PC-9 (cell line): Measurements from ENCODE around the gene STAMBP. TPM values are rescaled to one million over a fixed set of nuclear protein-coding genes. Genes with fewer than 3 reads are reported as not detected.

Experiments used
- BruUV-seq: library from RNA; stranded (reverse); fragments of 400-500 nt; replicated peaks from 2 replicates; lab custom pipeline; 2021; lab: Mats Ljungman, UMichigan
- CTCF ChIA-PET: fragments of 300-600 bp; sonication (Branson Sonifier 250); formaldehyde crosslinking; loops from one replicate; lab custom pipeline; 2022; ENCODE audit warnings: antibody characterized with exemption; lab: Charles Lee
- POLR2A ChIA-PET: fragments of 300-600 bp; sonication (Branson Sonifier 250); formaldehyde crosslinking; loops from one replicate; lab custom pipeline; 2022; ENCODE audit warnings: antibody characterized with exemption; ENCODE audit not compliant: unreplicated experiment; lab: Charles Lee
- DNase-seq, 2 experiments: peaks; one replicate each; pipeline versions ENCODE4 v3.0.0 to v3.0.0-alpha.2; 2015 to 2022; ENCODE audit warnings: mixed read lengths in 1 of 2
- H2AFZ ChIP-seq: fragments of 200-600 bp; sonication (generic); 2 replicates; pipeline ENCODE4 v1.8.1; 2017; ENCODE audit warnings: antibody characterized with exemption
- H3F3A ChIP-seq: fragments of 200-600 bp; sonication (generic); 2 replicates; pipeline ENCODE4 v1.8.1; 2017; ENCODE audit warnings: antibody characterized with exemption, mild to moderate bottlenecking, low read depth; ENCODE audit not compliant: insufficient read depth
- H3K27ac ChIP-seq: fragments of 200-600 bp; sonication (generic); 2 replicates; pipeline ENCODE4 v1.6.1; 2016; ENCODE audit warnings: mixed run types
- H3K27me3 ChIP-seq: fragments of 200-600 bp; sonication (generic); 2 replicates; pipeline ENCODE4 v1.6.1; 2016; ENCODE audit warnings: low read depth, mixed run types; ENCODE audit not compliant: insufficient read depth
- H3K36me3 ChIP-seq: fragments of 200-600 bp; sonication (generic); 2 replicates; pipeline ENCODE4 v1.6.1; 2016; ENCODE audit warnings: low read depth, mixed run types
- H3K4me1 ChIP-seq: fragments of 200-600 bp; sonication (generic); replicated peaks from 2 replicates; pipeline ENCODE4 v1.6.1; 2016; ENCODE audit warnings: mixed run types; ENCODE audit not compliant: insufficient read depth
- H3K4me2 ChIP-seq: fragments of 200-600 bp; sonication (generic); 2 replicates; pipeline ENCODE4 v1.6.1; 2017; ENCODE audit warnings: mixed run types
- H3K4me3 ChIP-seq: fragments of 200-600 bp; sonication (generic); 2 replicates; pipeline ENCODE4 v1.6.1; 2016; ENCODE audit warnings: mixed run types
- H3K79me2 ChIP-seq: fragments of 200-600 bp; sonication (generic); 2 replicates; pipeline ENCODE4 v1.6.1; 2017; ENCODE audit warnings: low read depth, mixed run types
- H3K9me2 ChIP-seq: fragments of 200-600 bp; sonication (generic); 2 replicates; pipeline ENCODE4 v1.8.1; 2017; ENCODE audit warnings: mild to moderate bottlenecking; ENCODE audit not compliant: insufficient read depth
- H3K9me3 ChIP-seq: fragments of 200-600 bp; sonication (generic); 2 replicates; pipeline ENCODE4 v1.8.1; 2016; ENCODE audit warnings: low read depth; ENCODE audit not compliant: insufficient read depth
- H4K20me1 ChIP-seq: fragments of 200-600 bp; sonication (generic); 2 replicates; pipeline ENCODE4 v1.8.1; 2017; ENCODE audit not compliant: insufficient read depth
- EZH2 ChIP-seq: fragments of 200-600 bp; sonication (generic); IDR thresholded peaks from 2 replicates; pipeline ENCODE4 v1.8.0; 2017; ENCODE audit warnings: antibody characterized with exemption, low read depth
- intact Hi-C: fragments of 100-400 bp; cut with micrococcal nuclease; formaldehyde crosslinking; loops from one replicate; pipeline ENCODE4 v1.10.0; 2022; ENCODE audit not compliant: unreplicated experiment
- total RNA-seq: library from RNA; stranded (reverse); gene quantifications from 2 replicates; pipeline ENCODE4 v1.2.3, GENCODE V29; 2021
- TF ChIP-seq, protein P1 (sequence below): fragments of 200-600 bp; sonication (generic); conservative IDR thresholded peaks from 2 replicates; pipeline ENCODE4 v1.6.1; 2017; ENCODE audit warnings: mixed run types, antibody characterized with exemption, mild to moderate bottlenecking, moderate library complexity

STAMBP gene
- total RNA-seq, 1 experiment from 2014 or later = 52.2 TPM

DNA sequence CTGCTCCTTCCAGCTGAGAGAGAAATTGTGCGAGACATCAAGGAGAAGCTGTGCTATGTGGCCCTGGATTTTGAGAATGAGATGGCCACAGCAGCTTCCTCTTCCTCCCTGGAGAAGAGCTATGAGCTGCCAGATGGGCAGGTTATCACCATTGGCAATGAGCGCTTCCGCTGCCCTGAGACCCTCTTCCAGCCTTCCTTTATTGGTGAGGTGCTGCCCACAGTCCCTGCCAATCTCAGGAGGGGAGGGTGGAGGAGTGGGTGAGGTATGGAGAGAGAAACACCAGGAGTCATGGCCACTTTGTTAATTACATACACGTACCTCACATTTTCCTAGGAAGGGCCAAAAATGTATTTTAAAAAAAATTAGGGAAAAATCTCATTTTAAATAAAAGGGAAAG lies 85.9 kb downstream of the STAMBP start:
- Histone ChIP-seq H3K27me3 (no peaks in the 10 kb centered on the region), H3K4me3 (no peak overlapping the region), H2AFZ (no peak overlapping the region), H4K20me1 (no peaks in the 10 kb centered on the region), H3K9me2 (no peaks in the 10 kb centered on the region), H3F3A (no peaks in the 10 kb centered on the region), H3K36me3 (no peaks in the 10 kb centered on the region), H3K4me2 (no peak overlapping the region), H3K9me3 (no peaks in the 10 kb centered on the region), H3K27ac (no peak overlapping the region), H3K79me2 (no peaks in the 10 kb centered on the region), H3K4me1 (no peaks in the 10 kb centered on the region)
- ChIA-PET POLR2A (no interaction called here), CTCF (interaction anchor here (0.6 kb wide), 1 partner anchor 41 kb away, joined by 6 read pairs; no protein-coding TSS in a partner anchor)
- TF ChIP-seq EZH2 = no peak
- TF ChIP-seq, protein P1, sequence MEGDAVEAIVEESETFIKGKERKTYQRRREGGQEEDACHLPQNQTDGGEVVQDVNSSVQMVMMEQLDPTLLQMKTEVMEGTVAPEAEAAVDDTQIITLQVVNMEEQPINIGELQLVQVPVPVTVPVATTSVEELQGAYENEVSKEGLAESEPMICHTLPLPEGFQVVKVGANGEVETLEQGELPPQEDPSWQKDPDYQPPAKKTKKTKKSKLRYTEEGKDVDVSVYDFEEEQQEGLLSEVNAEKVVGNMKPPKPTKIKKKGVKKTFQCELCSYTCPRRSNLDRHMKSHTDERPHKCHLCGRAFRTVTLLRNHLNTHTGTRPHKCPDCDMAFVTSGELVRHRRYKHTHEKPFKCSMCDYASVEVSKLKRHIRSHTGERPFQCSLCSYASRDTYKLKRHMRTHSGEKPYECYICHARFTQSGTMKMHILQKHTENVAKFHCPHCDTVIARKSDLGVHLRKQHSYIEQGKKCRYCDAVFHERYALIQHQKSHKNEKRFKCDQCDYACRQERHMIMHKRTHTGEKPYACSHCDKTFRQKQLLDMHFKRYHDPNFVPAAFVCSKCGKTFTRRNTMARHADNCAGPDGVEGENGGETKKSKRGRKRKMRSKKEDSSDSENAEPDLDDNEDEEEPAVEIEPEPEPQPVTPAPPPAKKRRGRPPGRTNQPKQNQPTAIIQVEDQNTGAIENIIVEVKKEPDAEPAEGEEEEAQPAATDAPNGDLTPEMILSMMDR = no peak
- DNase-seq = no peak
- intact Hi-C loops = no loop called here
- no TSS peak for BruUV-seq

DNA sequence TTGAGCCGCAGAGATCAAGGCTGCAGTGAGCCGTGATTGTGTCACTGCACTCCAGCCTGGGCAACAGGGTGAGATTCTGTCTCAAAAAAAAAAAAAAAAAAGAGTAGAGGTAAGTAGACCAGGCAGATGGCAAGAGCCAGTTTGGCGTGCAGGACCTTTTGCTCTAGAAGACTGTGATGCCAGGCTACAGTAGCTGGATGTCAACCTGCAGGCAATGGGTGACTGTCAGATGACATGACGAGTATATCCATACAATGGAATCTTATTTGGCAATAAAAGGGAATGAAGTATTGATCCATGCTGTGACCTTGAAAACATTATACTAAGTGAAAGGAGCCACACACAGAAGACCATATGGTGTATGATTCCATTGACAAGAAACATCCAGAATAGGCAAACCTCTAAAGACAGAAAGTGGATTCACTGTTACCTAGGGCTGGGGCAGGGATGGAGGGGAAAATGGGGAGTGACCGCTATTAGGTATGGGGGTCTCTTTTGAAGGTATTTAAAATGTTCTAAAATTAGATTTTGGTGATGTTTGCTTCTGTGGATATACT lies 86.8 kb downstream of the STAMBP start:
- no peaks in the 10 kb centered on the region for H3K27me3 ChIP-seq
- TF ChIP-seq EZH2 = no peak
- TF ChIP-seq, protein P1 = no peak
- intact Hi-C loops = no loop called here
- DNase-seq = no peak
- no peak overlapping the region for H3K4me3 ChIP-seq
- no peaks in the 10 kb centered on the region for H3K36me3 ChIP-seq
- BruUV-seq = no TSS peak
- ChIA-PET POLR2A (no interaction called here), CTCF (no interaction called here)
- H4K20me1 ChIP-seq = no peaks in the 10 kb centered on the region
- H3K79me2 ChIP-seq = no peaks in the 10 kb centered on the region
- H2AFZ ChIP-seq = no peak overlapping the region
- H3K27ac ChIP-seq = no peak overlapping the region
- H3K9me2 ChIP-seq = no peaks in the 10 kb centered on the region
- no peaks in the 10 kb centered on the region for H3K9me3 ChIP-seq
- H3K4me1 ChIP-seq = no peaks in the 10 kb centered on the region
- no peaks in the 10 kb centered on the region for H3F3A ChIP-seq
- no peak overlapping the region for H3K4me2 ChIP-seq

DNA sequence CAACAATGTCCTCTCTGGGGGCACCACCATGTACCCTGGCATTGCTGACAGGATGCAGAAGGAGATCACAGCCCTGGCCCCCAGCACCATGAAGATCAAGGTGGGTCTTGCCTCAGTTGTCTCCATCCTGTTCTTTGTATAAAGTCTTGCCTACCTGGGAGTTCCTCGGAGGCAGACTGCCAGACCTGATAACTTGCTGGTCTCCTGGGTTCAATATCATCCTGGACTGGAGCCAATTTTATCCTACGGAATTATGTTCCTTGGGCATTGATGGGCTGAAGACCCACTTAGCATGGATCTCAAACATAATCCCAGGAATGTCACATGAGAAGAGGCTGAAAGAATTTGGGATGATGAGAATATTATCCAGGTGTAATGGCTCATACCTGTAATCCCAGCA lies 87.9 kb downstream of the STAMBP start:
- Histone ChIP-seq H3K36me3 (no peaks in the 10 kb centered on the region), H3K4me3 (no peak overlapping the region), H3K9me3 (no peaks in the 10 kb centered on the region), H3K27ac (no peak overlapping the region), H3K79me2 (no peaks in the 10 kb centered on the region), H2AFZ (no peak overlapping the region), H4K20me1 (no peaks in the 10 kb centered on the region), H3F3A (no peaks in the 10 kb centered on the region), H3K4me2 (no peak overlapping the region), H3K9me2 (no peaks in the 10 kb centered on the region), H3K27me3 (no peaks in the 10 kb centered on the region), H3K4me1 (no peaks in the 10 kb centered on the region)
- TF ChIP-seq, protein P1 = no peak
- TF ChIP-seq EZH2 = no peak
- intact Hi-C loops = no loop called here
- BruUV-seq = no TSS peak
- POLR2A ChIA-PET = interaction anchor here (0.6 kb wide), 1 partner anchor 1607 kb away, joined by 3 read pairs; no protein-coding TSS in a partner anchor
- CTCF ChIA-PET = no interaction called here
- DNase-seq = no peak
